SH-SY5Y (cell line): Measurements from ENCODE around the gene SLC6A4.

Experiments used
- GATA2 ChIP-seq: IDR thresholded peaks from 2 replicates; pipeline ENCODE4 v1.6.1; 2011; ENCODE audit warnings: mild to moderate bottlenecking, low read depth, low read length
- GATA3 ChIP-seq: IDR thresholded peaks from 2 replicates; pipeline ENCODE4 v1.6.1; 2011; ENCODE audit warnings: low read depth, mild to moderate bottlenecking, low read length, moderate library complexity

DNA sequence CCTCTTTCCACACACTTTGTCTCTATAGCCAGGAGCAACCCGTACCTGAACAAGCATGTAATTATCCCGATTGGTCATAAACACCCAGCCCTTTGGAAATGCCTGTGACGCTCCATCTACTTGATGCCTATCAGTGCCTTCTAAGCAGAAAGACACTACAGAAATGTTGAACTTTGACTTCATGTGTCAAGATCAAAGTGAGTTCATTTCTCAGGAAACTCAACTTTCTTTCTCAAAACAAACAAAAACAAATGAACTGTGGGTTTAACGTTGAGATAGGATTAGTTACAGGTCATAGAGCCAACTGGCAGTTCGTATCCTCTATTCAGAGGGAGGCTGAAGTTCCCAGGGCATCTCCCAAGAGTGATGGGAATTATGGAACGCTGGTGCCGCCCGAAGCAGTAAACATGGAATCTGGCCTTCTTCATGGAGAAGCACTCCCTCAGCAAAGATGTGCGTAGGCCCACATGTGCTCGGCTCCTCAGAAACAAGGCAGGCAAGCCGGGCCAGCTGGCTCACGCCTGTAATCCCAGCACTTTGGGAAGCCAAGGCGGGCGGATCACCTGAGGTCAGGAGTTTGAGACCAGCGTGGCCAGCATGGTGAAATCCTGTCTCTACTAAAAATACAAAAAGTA, 9.5 kb downstream of the SLC6A4 start:
- no peak for TF ChIP-seq GATA3
- no peak for TF ChIP-seq GATA2
